ENCODE measurements around the gene KRTCAP2.
"Not testable (repeated sequence)": the region's sequence is repeated elsewhere in the genome, so short reads cannot be mapped to it uniquely, and the experiment has no call there.

The KRTCAP2 gene

GRCh38 chr1:155198547-155198906, 25.4 kb upstream of the KRTCAP2 start:
- no peak for DNase-seq

GRCh38 chr1:155197901-155198546, 24.9 kb upstream of the KRTCAP2 start:
- DNase-seq, result no peak

- DNase-seq, result no peak
Measured at GRCh38 chr1:155196893-155197638, 24.0 kb upstream of the KRTCAP2 start.

- DNase-seq, result peak; percentile 74
Measured at GRCh38 chr1:155196103-155196892, 23.2 kb upstream of the KRTCAP2 start.

GRCh38 chr1:155195201-155196102, 22.3 kb upstream of the KRTCAP2 start:
- no peak for DNase-seq

- DNase-seq, result not testable (repeated sequence)
Measured at GRCh38 chr1:155193991-155194240, 20.8 kb upstream of the KRTCAP2 start.

- peak; percentile 98 for DNase-seq
Measured at GRCh38 chr1:155193275-155193990, 20.3 kb upstream of the KRTCAP2 start.

GRCh38 chr1:155192346-155193274, 19.5 kb upstream of the KRTCAP2 start:
- no peak for DNase-seq

- DNase-seq, result no peak
Measured at GRCh38 chr1:155191904-155192303, 18.8 kb upstream of the KRTCAP2 start.

GRCh38 chr1:155189926-155190325, 16.8 kb upstream of the KRTCAP2 start:
- not testable (repeated sequence) for DNase-seq

- no peak for DNase-seq
Measured at GRCh38 chr1:155188268-155188667, 15.2 kb upstream of the KRTCAP2 start.

- DNase-seq, result no peak
Measured at GRCh38 chr1:155187456-155187891, 14.4 kb upstream of the KRTCAP2 start.

GRCh38 chr1:155186794-155187455, 13.8 kb upstream of the KRTCAP2 start:
- no peak for DNase-seq

GRCh38 chr1:155186067-155186793, 13.1 kb upstream of the KRTCAP2 start:
- no peak for DNase-seq

- DNase-seq, result no peak
Measured at GRCh38 chr1:155185783-155186066, 12.6 kb upstream of the KRTCAP2 start.

GRCh38 chr1:155184835-155185782, 12.0 kb upstream of the KRTCAP2 start:
- no peak for DNase-seq

GRCh38 chr1:155184351-155184811, 11.3 kb upstream of the KRTCAP2 start:
- no peak for DNase-seq

- no peak for DNase-seq
Measured at GRCh38 chr1:155183775-155184221, 10.7 kb upstream of the KRTCAP2 start.
